Spleen (tissue), 7 donors: ENCODE measurements around the gene ACBD6.

Experiments used
- POLR2A ChIP-seq, 3 donors: fragments of 450-650 bp; IDR thresholded peaks; one replicate each; pipeline ENCODE4 v1.5.1; 2017; ENCODE audit warnings: antibody characterized with exemption in 3 of 3, mild to moderate bottlenecking in 1 of 3
- TF ChIP-seq, protein P1 (sequence below), 11 experiments: fragments of 200-600 bp in 7 of 11; fragments of 450-650 bp in 4 of 11; sonication (generic) in 4 of 11; IDR thresholded peaks in 8 of 11; conservative IDR thresholded peaks in 3 of 11; 1 replicate in 7 of 11; 2 replicates in 4 of 11; pipeline versions ENCODE4 v1.4.0 to v1.8.0; 2016 to 2021; ENCODE audit warnings: antibody characterized with exemption in 11 of 11, inconsistent platforms in 4 of 11, mild to moderate bottlenecking in 1 of 11
- donor health status: DM: no; HTN: no; CAD: no; lungs with moderate emphysema.
- donor health status: DM: no; HTN: no; CAD: no.
- donor health status: DM: no; HTN: no; CAD: no.

DNA sequence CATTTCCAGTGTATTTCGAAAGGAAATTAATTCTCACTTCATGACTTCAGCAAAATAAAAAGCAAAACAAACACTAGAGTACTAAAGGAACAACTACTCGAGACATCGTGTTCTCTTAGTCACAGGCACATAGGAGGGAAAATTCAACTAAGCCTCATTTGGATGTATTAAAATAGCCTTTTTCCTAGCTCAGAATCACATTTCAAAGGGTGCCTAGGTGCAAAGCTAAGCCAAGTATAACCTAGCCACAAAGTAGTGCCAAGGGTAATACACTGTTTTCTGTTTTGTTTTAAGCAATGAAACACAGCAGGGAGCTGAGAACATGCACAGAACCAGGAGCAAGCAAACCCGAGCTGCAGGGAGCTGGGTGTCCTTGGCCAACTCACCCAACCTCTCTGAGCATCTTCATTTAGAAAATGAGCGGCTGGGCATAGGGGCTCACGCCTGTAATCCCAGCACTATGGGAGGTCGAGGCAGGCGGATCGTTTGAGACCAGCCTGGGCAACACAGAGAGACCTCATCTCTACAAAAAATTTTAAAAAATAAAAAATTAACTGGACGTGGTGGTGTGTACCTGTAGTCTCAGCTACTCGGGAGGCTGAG is 26.6 kb upstream of the ACBD6 start:
- TF ChIP-seq, protein P1, sequence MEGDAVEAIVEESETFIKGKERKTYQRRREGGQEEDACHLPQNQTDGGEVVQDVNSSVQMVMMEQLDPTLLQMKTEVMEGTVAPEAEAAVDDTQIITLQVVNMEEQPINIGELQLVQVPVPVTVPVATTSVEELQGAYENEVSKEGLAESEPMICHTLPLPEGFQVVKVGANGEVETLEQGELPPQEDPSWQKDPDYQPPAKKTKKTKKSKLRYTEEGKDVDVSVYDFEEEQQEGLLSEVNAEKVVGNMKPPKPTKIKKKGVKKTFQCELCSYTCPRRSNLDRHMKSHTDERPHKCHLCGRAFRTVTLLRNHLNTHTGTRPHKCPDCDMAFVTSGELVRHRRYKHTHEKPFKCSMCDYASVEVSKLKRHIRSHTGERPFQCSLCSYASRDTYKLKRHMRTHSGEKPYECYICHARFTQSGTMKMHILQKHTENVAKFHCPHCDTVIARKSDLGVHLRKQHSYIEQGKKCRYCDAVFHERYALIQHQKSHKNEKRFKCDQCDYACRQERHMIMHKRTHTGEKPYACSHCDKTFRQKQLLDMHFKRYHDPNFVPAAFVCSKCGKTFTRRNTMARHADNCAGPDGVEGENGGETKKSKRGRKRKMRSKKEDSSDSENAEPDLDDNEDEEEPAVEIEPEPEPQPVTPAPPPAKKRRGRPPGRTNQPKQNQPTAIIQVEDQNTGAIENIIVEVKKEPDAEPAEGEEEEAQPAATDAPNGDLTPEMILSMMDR (IDR thresholded peaks at IDR 0.05 in 8 of 11, conservative IDR thresholded peaks at IDR 0.05 in 3 of 11), result no peak
- no peak for TF ChIP-seq POLR2A (IDR thresholded peaks at IDR 0.05)
